Stimulated activated CD8-positive, alpha-beta memory T cell treated with anti-CD3 and anti-CD28 coated beads, Interleukin-4, amount 100 ng/mL, for 4 hours (primary cell): ENCODE measurements around the gene GRIP2.

ENCODE experiments used
- DNase-seq, 2 donors: peaks; one replicate each; pipeline ENCODE4 v3.0.0-alpha.2; 2020; ENCODE audit warnings: low read depth in 2 of 2, low spot score in 1 of 2

GRIP2 gene

GRCh38 chr3:14539742-14540491, at the start of gene GRIP2:
GRIP2 (minus strand) TSS chr3:14540342; CDS start chr3:14540308, 34 bp downstream.
- no peak for DNase-seq

GRCh38 chr3:14588425-14589112, 48.4 kb upstream of the GRIP2 start:
- no peak for DNase-seq

- no peak for DNase-seq
Measured at GRCh38 chr3:14587740-14588360, 47.7 kb upstream of the GRIP2 start.

- no peak for DNase-seq
Measured at GRCh38 chr3:14586611-14587010, 46.5 kb upstream of the GRIP2 start.

GRCh38 chr3:14583548-14584091, 43.5 kb upstream of the GRIP2 start:
- DNase-seq: no peak

GRCh38 chr3:14582045-14582410, 41.9 kb upstream of the GRIP2 start:
- no peak for DNase-seq

GRCh38 chr3:14581334-14582044, 41.3 kb upstream of the GRIP2 start:
- DNase-seq: no peak

- no peak for DNase-seq
Measured at GRCh38 chr3:14577897-14578296, 37.8 kb upstream of the GRIP2 start.

- no peak for DNase-seq
Measured at GRCh38 chr3:14576163-14576562, 36.0 kb upstream of the GRIP2 start.

- no peak for DNase-seq
Measured at GRCh38 chr3:14574183-14574582, 34.0 kb upstream of the GRIP2 start.

- no peak for DNase-seq
Measured at GRCh38 chr3:14573706-14574105, 33.6 kb upstream of the GRIP2 start.

- no peak for DNase-seq
Measured at GRCh38 chr3:14570864-14571263, 30.7 kb upstream of the GRIP2 start.

- no peak for DNase-seq
Measured at GRCh38 chr3:14570089-14570488, 29.9 kb upstream of the GRIP2 start.

- DNase-seq: no peak
Measured at GRCh38 chr3:14569474-14570000, 29.4 kb upstream of the GRIP2 start.

- DNase-seq: no peak
Measured at GRCh38 chr3:14568269-14568668, 28.1 kb upstream of the GRIP2 start.

- DNase-seq: no peak
Measured at GRCh38 chr3:14566812-14567211, 26.7 kb upstream of the GRIP2 start.

- no peak for DNase-seq
Measured at GRCh38 chr3:14565868-14566588, 25.9 kb upstream of the GRIP2 start.

GRCh38 chr3:14564741-14565140, 24.6 kb upstream of the GRIP2 start:
- no peak for DNase-seq

GRCh38 chr3:14563946-14564539, 23.9 kb upstream of the GRIP2 start:
- no peak for DNase-seq
